PC-9 (cell line): ENCODE measurements around the gene HPD. TPM values are rescaled to one million over a fixed set of nuclear protein-coding genes. Genes with fewer than 3 reads are reported as not detected.

Experiments
- BruUV-seq: library from RNA; stranded (reverse); fragments of 400-500 nt; replicated peaks from 2 replicates; lab custom pipeline; 2021; lab: Mats Ljungman, UMichigan
- CTCF ChIA-PET: fragments of 300-600 bp; sonication (Branson Sonifier 250); formaldehyde crosslinking; loops from one replicate; lab custom pipeline; 2022; ENCODE audit warnings: antibody characterized with exemption; lab: Charles Lee
- POLR2A ChIA-PET: fragments of 300-600 bp; sonication (Branson Sonifier 250); formaldehyde crosslinking; loops from one replicate; lab custom pipeline; 2022; ENCODE audit warnings: antibody characterized with exemption; ENCODE audit not compliant: unreplicated experiment; lab: Charles Lee
- DNase-seq, 2 experiments: peaks; one replicate each; pipeline versions ENCODE4 v3.0.0 to v3.0.0-alpha.2; 2015 to 2022; ENCODE audit warnings: mixed read lengths in 1 of 2
- H2AFZ ChIP-seq: fragments of 200-600 bp; sonication (generic); 2 replicates; pipeline ENCODE4 v1.8.1; 2017; ENCODE audit warnings: antibody characterized with exemption
- H3F3A ChIP-seq: fragments of 200-600 bp; sonication (generic); 2 replicates; pipeline ENCODE4 v1.8.1; 2017; ENCODE audit warnings: antibody characterized with exemption, mild to moderate bottlenecking, low read depth; ENCODE audit not compliant: insufficient read depth
- H3K27ac ChIP-seq: fragments of 200-600 bp; sonication (generic); 2 replicates; pipeline ENCODE4 v1.6.1; 2016; ENCODE audit warnings: mixed run types
- H3K27me3 ChIP-seq: fragments of 200-600 bp; sonication (generic); 2 replicates; pipeline ENCODE4 v1.6.1; 2016; ENCODE audit warnings: low read depth, mixed run types; ENCODE audit not compliant: insufficient read depth
- H3K36me3 ChIP-seq: fragments of 200-600 bp; sonication (generic); 2 replicates; pipeline ENCODE4 v1.6.1; 2016; ENCODE audit warnings: low read depth, mixed run types
- H3K4me1 ChIP-seq: fragments of 200-600 bp; sonication (generic); replicated peaks from 2 replicates; pipeline ENCODE4 v1.6.1; 2016; ENCODE audit warnings: mixed run types; ENCODE audit not compliant: insufficient read depth
- H3K4me2 ChIP-seq: fragments of 200-600 bp; sonication (generic); 2 replicates; pipeline ENCODE4 v1.6.1; 2017; ENCODE audit warnings: mixed run types
- H3K4me3 ChIP-seq: fragments of 200-600 bp; sonication (generic); 2 replicates; pipeline ENCODE4 v1.6.1; 2016; ENCODE audit warnings: mixed run types
- H3K79me2 ChIP-seq: fragments of 200-600 bp; sonication (generic); 2 replicates; pipeline ENCODE4 v1.6.1; 2017; ENCODE audit warnings: low read depth, mixed run types
- H3K9me2 ChIP-seq: fragments of 200-600 bp; sonication (generic); 2 replicates; pipeline ENCODE4 v1.8.1; 2017; ENCODE audit warnings: mild to moderate bottlenecking; ENCODE audit not compliant: insufficient read depth
- H3K9me3 ChIP-seq: fragments of 200-600 bp; sonication (generic); 2 replicates; pipeline ENCODE4 v1.8.1; 2016; ENCODE audit warnings: low read depth; ENCODE audit not compliant: insufficient read depth
- H4K20me1 ChIP-seq: fragments of 200-600 bp; sonication (generic); 2 replicates; pipeline ENCODE4 v1.8.1; 2017; ENCODE audit not compliant: insufficient read depth
- EZH2 ChIP-seq: fragments of 200-600 bp; sonication (generic); IDR thresholded peaks from 2 replicates; pipeline ENCODE4 v1.8.0; 2017; ENCODE audit warnings: antibody characterized with exemption, low read depth
- intact Hi-C: fragments of 100-400 bp; cut with micrococcal nuclease; formaldehyde crosslinking; loops from one replicate; pipeline ENCODE4 v1.10.0; 2022; ENCODE audit not compliant: unreplicated experiment
- total RNA-seq: library from RNA; stranded (reverse); gene quantifications from 2 replicates; pipeline ENCODE4 v1.2.3, GENCODE V29; 2021
- TF ChIP-seq, protein P1 (sequence below): fragments of 200-600 bp; sonication (generic); conservative IDR thresholded peaks from 2 replicates; pipeline ENCODE4 v1.6.1; 2017; ENCODE audit warnings: mixed run types, antibody characterized with exemption, mild to moderate bottlenecking, moderate library complexity

HPD gene
- total RNA-seq, 1 experiment from 2014 or later, result 0.92 TPM

GRCh38 chr12:121829250-121829918 is 29.3 kb downstream of the HPD start:
- TF ChIP-seq EZH2, result no peak
- TF ChIP-seq, protein P1, sequence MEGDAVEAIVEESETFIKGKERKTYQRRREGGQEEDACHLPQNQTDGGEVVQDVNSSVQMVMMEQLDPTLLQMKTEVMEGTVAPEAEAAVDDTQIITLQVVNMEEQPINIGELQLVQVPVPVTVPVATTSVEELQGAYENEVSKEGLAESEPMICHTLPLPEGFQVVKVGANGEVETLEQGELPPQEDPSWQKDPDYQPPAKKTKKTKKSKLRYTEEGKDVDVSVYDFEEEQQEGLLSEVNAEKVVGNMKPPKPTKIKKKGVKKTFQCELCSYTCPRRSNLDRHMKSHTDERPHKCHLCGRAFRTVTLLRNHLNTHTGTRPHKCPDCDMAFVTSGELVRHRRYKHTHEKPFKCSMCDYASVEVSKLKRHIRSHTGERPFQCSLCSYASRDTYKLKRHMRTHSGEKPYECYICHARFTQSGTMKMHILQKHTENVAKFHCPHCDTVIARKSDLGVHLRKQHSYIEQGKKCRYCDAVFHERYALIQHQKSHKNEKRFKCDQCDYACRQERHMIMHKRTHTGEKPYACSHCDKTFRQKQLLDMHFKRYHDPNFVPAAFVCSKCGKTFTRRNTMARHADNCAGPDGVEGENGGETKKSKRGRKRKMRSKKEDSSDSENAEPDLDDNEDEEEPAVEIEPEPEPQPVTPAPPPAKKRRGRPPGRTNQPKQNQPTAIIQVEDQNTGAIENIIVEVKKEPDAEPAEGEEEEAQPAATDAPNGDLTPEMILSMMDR, result no peak
- intact Hi-C loops, result no loop called here
- BruUV-seq, result no TSS peak
- no peaks in the 10 kb centered on the region for H3K9me2 ChIP-seq
- no peaks in the 10 kb centered on the region for H4K20me1 ChIP-seq
- no peak for DNase-seq
- no peaks in the 10 kb centered on the region for H3K9me3 ChIP-seq
- no peak overlapping the region for H3K4me3 ChIP-seq
- H3K27me3 ChIP-seq, result no peaks in the 10 kb centered on the region
- ChIA-PET CTCF (interaction anchor here (0.6 kb wide), 1 partner anchor 57 kb away, joined by 8 read pairs; no protein-coding TSS in a partner anchor), POLR2A (no interaction called here)
- H3K27ac ChIP-seq, result no peak overlapping the region
- H3K4me1 ChIP-seq, result no peaks in the 10 kb centered on the region
- H3K36me3 ChIP-seq, result no peaks in the 10 kb centered on the region
- H3K4me2 ChIP-seq, result no peak overlapping the region
- peaks cover 23% of the 10 kb centered on the region; the same call in 1 of the 2 replicates for H3F3A ChIP-seq
- H3K79me2 ChIP-seq, result no peaks in the 10 kb centered on the region
- no peak overlapping the region for H2AFZ ChIP-seq

GRCh38 chr12:121828826-121829225 is 29.8 kb downstream of the HPD start:
- intact Hi-C loops, result no loop called here
- no TSS peak for BruUV-seq
- CTCF ChIA-PET, result no interaction called here

GRCh38 chr12:121828306-121828705 is 30.4 kb downstream of the HPD start:
- CTCF ChIA-PET, result no interaction called here
- no peak overlapping the region for H2AFZ ChIP-seq

More at GRCh38 chr12:121828826-121829225, 29.8 kb downstream of the HPD start:
- no peaks in the 10 kb centered on the region for H3K4me1 ChIP-seq
- no peak overlapping the region for H3K4me2 ChIP-seq
- no peaks in the 10 kb centered on the region for H4K20me1 ChIP-seq
- H3F3A ChIP-seq, result peaks cover 20% of the 10 kb centered on the region; the same call in 1 of the 2 replicates
- no peak overlapping the region for H3K4me3 ChIP-seq
- H3K9me3 ChIP-seq, result no peaks in the 10 kb centered on the region
- no peak overlapping the region for H3K27ac ChIP-seq
- DNase-seq, result no peak
- H2AFZ ChIP-seq, result no peak overlapping the region
- H3K9me2 ChIP-seq, result no peaks in the 10 kb centered on the region
- TF ChIP-seq, protein P1, result no peak
- TF ChIP-seq EZH2, result no peak
- no peaks in the 10 kb centered on the region for H3K36me3 ChIP-seq
- POLR2A ChIA-PET, result no interaction called here
- no peaks in the 10 kb centered on the region for H3K27me3 ChIP-seq
- H3K79me2 ChIP-seq, result no peaks in the 10 kb centered on the region

More at GRCh38 chr12:121828306-121828705, 30.4 kb downstream of the HPD start:
- Histone ChIP-seq H4K20me1 (no peaks in the 10 kb centered on the region), H3K79me2 (no peaks in the 10 kb centered on the region), H3K36me3 (no peaks in the 10 kb centered on the region), H3K4me3 (no peak overlapping the region), H3K27me3 (no peaks in the 10 kb centered on the region), H3K9me2 (no peaks in the 10 kb centered on the region), H3K4me1 (no peaks in the 10 kb centered on the region), H3K4me2 (no peak overlapping the region), H3F3A (peaks cover 15% of the 10 kb centered on the region; the same call in 1 of the 2 replicates), H3K9me3 (no peaks in the 10 kb centered on the region), H3K27ac (no peak overlapping the region)
- BruUV-seq, result no TSS peak
- TF ChIP-seq, protein P1, result no peak
- TF ChIP-seq EZH2, result no peak
- DNase-seq, result no peak
- intact Hi-C loops, result no loop called here
- POLR2A ChIA-PET, result interaction anchor here (0.5 to 0.7 kb wide), 2 partner anchors 12 to 22 kb away, joined by 3 to 7 read pairs; no protein-coding TSS in a partner anchor
